ENCODE measurements around the gene VPS16. TPM values are rescaled to one million over a fixed set of nuclear protein-coding genes. Genes with fewer than 3 reads are reported as not detected.

VPS16 gene
- total and polyA plus RNA-seq, 2 of the 8 experiments (the other 6 are each of a cell fraction or from before 2014, with no cell fraction given): 23.8 to 25.9 TPM

- TF ChIP-seq ATF3 (IDR thresholded peaks at IDR 0.05; ENCODE audit: insufficient read depth, low read depth, low read length): no peak
- no peak for TF ChIP-seq JUN (IDR thresholded peaks at IDR 0.05; ENCODE audit: low read depth, low read length)
- TF ChIP-seq KDM4A (IDR thresholded peaks at IDR 0.05; ENCODE audit: low read depth, low read length, severe bottlenecking): no peak
- TF ChIP-seq TCF12 (IDR thresholded peaks at IDR 0.05; ENCODE audit: low read depth, low read length): no peak
- TF ChIP-seq POU5F1 (IDR thresholded peaks at IDR 0.05; ENCODE audit: low read depth, low read length): no peak
- no peak for TF ChIP-seq USF2 (IDR thresholded peaks at IDR 0.05; ENCODE audit: low read length)
Measured at GRCh38 chr20:2887715-2888114, 47.2 kb downstream of the VPS16 start (continued).
